Ovary (tissue), 9 donors: ENCODE data around the gene SHISA7. TPM values are rescaled to one million over a fixed set of nuclear protein-coding genes. Genes with fewer than 3 reads are reported as not detected.

ENCODE experiments used
- DNase-seq, 5 donors: peaks; one replicate each; pipeline ENCODE4 v3.0.0-alpha.2; 2019 to 2020
- H3K27ac ChIP-seq, 2 donors: fragments of 200-600 bp; one replicate each; pipeline versions ENCODE4 v1.5.1 to v1.8.0; 2019 to 2022
- H3K27me3 ChIP-seq: fragments of 200-600 bp; one replicate; pipeline ENCODE4 v1.8.0; 2022
- H3K36me3 ChIP-seq: fragments of 200-600 bp; sonication (generic); one replicate; pipeline ENCODE4 v1.5.1; 2019
- H3K4me1 ChIP-seq: one replicate; pipeline ENCODE4 v1.8.1; 2013; ENCODE audit warnings: mild to moderate bottlenecking, moderate library complexity; ENCODE audit not compliant: insufficient read depth
- H3K4me3 ChIP-seq: fragments of 200-600 bp; sonication (generic); one replicate; pipeline ENCODE4 v1.5.1; 2017
- H3K9me3 ChIP-seq, 2 donors: fragments of 200-600 bp in 1 of 2; sonication (generic) in 1 of 2; one replicate each; pipeline versions ENCODE4 v1.5.1 to v1.8.1; 2013 to 2019; ENCODE audit warnings: mild to moderate bottlenecking in 1 of 2, moderate library complexity in 1 of 2
- EP300 ChIP-seq: sonication (generic); formaldehyde crosslinking; IDR thresholded peaks from one replicate; pipeline ENCODE4 v1.6.1; 2017; ENCODE audit warnings: antibody characterized with exemption
- POLR2A ChIP-seq: fragments of 450-650 bp; IDR thresholded peaks from one replicate; pipeline ENCODE4 v1.6.1; 2017; ENCODE audit warnings: antibody characterized with exemption, mild to moderate bottlenecking, moderate library complexity
- WGBS, 3 donors: extraction: QIAGEN DNeasy Blood & Tissue Kit in 1 of 3; methylation state at CpG; one replicate each; pipeline versions ENCODE4 v1.1.5 to v1.1.7; 2013 to 2017; 5-methylcytosine and 5-hydroxymethylcytosine counted together
- intact Hi-C, 4 donors: fragments of 100-400 bp; cut with DNase I; formaldehyde crosslinking; loops; one replicate each; pipeline versions ENCODE4 v1.11.0 to v1.15.1; 2022 to 2023
- polyA plus RNA-seq, 2 donors: library from polyadenylated mRNA; stranded (reverse); fragments of 200-250 nt in 1 of 2; fragments of 350-450 nt in 1 of 2; fragmentation: Illumina TruSeq in 1 of 2; extraction: RNeasy Lipid Tissue Mini Kit (QIAGEN cat#74804) in 1 of 2; gene quantifications; one replicate each; pipeline ENCODE4 v1.2.3, GENCODE V29; 2013 to 2014
- total RNA-seq, 7 donors: library from RNA; depleted of rRNA in 2 of 7; stranded (reverse); fragments of >200 nt in 2 of 7; fragmentation: NEBNext Ultra II Directional in 3 of 7; extraction: Animal tissue kit (Norgen Biotek cat#: 25700) in 3 of 7; gene quantifications; one replicate each; pipeline versions ENCODE4 v1.1.0 to v1.2.4, GENCODE V29; 2016 to 2023
- TF ChIP-seq, protein P1 (sequence below), 3 donors: fragments of 450-650 bp in 2 of 3; fragments of 200-600 bp in 1 of 3; IDR thresholded peaks; one replicate each; pipeline versions ENCODE4 v1.5.1 to v1.8.0; 2016 to 2022; ENCODE audit warnings: antibody characterized with exemption in 3 of 3, mild to moderate bottlenecking in 1 of 3
- donor health status: DM: no; HTN: no; CAD: no; lungs with moderate emphysema.
- donor health status: DM: no; HTN: no; CAD: no.
- donor health status: Bipolar disorder and iron deficiency.
- donor health status: DM: yes; HTN: yes; CAD: no.
- donor health status: DM: no; HTN: no; CAD: no.
- donor health status: DM: yes; HTN: yes; CAD: no.

The SHISA7 gene
- total and polyA plus RNA-seq, 9 donors: not detected

DNA sequence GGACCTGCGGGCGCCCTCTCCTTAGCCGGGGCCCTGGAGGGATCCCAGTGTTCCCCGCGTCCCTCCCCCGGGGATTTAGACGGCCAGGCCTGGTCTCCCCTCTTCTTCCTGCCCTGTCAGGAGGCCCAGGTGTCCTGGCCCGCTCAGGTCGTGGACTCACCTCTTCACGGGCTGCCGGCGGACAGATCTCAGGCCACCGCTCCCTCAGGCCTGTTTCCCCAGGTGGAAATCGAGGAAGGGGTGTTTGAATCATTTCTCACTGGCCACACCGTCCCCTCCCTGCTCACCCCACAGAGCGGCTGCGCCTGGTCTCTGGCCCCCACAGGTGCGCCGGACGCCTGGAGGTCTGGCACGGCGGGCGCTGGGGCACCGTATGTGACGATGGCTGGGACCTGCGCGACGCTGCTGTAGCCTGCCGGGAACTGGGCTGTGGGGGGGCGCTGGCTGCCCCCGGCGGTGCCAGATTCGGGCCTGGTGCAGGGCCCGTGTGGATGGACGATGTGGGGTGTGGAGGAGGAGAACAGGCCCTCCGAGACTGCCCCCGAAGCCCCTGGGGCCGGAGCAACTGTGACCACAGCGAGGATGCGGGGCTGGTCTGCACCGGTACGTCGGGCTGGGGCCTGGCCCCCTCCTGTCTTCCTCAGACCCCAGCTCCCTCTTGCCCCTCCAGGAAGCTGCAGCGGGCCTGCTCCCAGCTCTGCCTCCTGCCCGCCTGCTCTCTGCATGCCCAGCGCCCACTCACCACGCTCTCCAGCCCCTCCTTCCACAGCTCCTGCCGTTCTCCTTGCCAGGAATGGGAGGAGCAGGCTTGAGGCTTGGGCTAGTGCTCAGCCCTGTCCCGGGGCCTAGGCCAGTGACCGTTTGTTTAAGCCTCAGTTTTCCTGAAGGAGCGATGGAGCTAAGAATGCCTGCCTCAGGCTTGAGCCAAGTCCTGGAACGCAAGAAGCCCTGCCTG, 47.7 kb upstream of the SHISA7 start:
- H3K36me3 ChIP-seq: no peaks in the 10 kb centered on the region
- intact Hi-C loops: no loop called here
- peaks cover 28% of the 10 kb centered on the region for H3K4me1 ChIP-seq
- TF ChIP-seq, protein P1, sequence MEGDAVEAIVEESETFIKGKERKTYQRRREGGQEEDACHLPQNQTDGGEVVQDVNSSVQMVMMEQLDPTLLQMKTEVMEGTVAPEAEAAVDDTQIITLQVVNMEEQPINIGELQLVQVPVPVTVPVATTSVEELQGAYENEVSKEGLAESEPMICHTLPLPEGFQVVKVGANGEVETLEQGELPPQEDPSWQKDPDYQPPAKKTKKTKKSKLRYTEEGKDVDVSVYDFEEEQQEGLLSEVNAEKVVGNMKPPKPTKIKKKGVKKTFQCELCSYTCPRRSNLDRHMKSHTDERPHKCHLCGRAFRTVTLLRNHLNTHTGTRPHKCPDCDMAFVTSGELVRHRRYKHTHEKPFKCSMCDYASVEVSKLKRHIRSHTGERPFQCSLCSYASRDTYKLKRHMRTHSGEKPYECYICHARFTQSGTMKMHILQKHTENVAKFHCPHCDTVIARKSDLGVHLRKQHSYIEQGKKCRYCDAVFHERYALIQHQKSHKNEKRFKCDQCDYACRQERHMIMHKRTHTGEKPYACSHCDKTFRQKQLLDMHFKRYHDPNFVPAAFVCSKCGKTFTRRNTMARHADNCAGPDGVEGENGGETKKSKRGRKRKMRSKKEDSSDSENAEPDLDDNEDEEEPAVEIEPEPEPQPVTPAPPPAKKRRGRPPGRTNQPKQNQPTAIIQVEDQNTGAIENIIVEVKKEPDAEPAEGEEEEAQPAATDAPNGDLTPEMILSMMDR (IDR thresholded peaks at IDR 0.05): no peak
- no peak for TF ChIP-seq EP300
- TF ChIP-seq POLR2A: no peak
- 79 to 80% (median 80%) methylated on average over 51 to 52 of the region's 52 CpGs for WGBS, 3 donors
- H3K27me3 ChIP-seq: no peaks in the 10 kb centered on the region
- no peak overlapping the region for H3K4me3 ChIP-seq
- H3K9me3 ChIP-seq: no peaks in the 10 kb centered on the region
- peak in 4 of 5 donors; percentile 48 to 57 (median 51) for DNase-seq
- peak overlapping the region; percentile 45 to 56 for H3K27ac ChIP-seq

DNA sequence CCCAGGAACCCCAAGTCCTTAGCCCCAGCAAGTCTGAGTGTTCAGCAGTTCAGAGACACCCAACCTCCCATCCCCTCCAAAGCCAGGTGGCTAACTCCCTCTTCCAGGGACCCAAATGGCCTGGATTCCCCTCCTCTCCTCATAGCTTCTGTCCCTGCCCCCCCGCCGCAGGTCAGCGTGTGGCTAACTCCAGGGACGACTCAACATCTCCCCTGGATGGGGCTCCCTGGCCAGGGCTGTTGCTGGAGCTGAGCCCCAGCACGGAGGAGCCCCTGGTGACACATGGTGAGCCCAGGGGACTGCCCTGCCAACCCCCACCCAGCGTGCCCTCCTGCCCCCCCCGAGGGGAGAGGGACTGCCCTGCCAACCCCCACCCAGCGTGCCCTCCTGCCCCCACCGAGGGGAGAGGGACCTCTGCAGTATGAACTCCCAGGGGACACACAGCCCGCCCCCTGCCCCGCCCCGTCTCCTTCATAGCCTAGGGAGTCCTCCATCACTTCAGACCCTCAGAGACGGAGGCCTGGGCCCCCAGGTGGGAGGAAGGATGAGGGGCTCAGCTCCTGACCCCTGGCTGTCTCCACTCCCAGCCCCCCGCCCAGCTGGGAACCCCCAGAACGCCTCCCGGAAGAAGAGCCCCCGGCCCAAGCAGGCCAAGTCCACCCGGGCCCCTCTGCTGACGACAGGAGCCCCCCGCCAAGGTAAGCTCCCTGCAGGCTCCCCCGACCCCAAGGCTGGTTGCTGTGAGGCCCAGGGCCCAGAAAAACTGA, 46.8 kb upstream of the SHISA7 start:
- H3K4me3 ChIP-seq: no peak overlapping the region
- intact Hi-C loops: no loop called here
- H3K4me1 ChIP-seq: peaks cover 31% of the 10 kb centered on the region

DNA sequence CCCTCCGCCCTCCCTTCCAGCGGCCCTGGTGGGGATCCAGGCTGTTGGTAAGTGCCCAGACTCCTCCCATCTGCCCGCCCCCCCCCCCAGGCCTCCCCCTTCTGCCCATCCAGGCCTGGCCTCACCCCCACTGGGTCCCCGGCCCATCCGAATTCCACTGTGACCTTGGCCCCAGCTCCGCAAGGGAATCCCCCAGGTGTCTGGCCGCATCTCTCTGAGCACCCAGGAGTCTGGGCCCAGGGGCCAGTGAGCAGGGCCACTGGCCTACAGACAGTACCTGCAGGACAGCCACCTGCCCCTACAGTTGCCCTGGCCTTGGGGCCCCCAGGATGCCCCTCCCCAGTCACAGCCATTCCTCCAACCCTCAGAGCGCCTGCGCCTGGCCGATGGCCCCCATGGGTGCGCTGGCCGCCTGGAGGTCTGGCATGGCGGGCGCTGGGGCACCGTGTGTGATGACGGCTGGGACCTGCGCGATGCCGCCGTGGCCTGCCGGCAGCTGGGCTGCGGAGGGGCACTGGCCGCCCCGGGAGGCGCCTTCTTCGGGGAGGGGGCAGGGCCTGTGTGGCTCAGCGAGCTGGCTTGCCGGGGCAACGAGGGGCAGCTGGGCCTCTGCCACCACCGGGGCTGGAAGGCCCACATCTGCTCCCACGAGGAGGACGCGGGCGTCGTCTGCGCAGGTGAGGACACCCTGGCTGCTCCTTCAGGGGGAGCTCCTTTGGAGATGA, 46.0 kb upstream of the SHISA7 start:
- Histone ChIP-seq H3K27me3 (no peaks in the 10 kb centered on the region), H3K9me3 (no peaks in the 10 kb centered on the region), H3K4me3 (no peak overlapping the region), H3K4me1 (peaks cover 35% of the 10 kb centered on the region), H3K27ac (peak overlapping the region; percentile 79 to 85), H3K36me3 (no peaks in the 10 kb centered on the region)
- intact Hi-C loops: no loop called here
- peak in 4 of 5 donors; percentile 55 to 74 (median 69) for DNase-seq
- WGBS, 3 donors: 70 to 79% (median 78%) methylated on average over 20 to 36 of the region's 36 CpGs
- TF ChIP-seq, protein P1 (IDR thresholded peaks at IDR 0.05): no peak
- TF ChIP-seq EP300 (no peak), POLR2A (no peak)

More for the DNA sequence above, 46.8 kb upstream of the SHISA7 start:
- 75 to 89% (median 81%) methylated on average over 9 to 21 of the region's 21 CpGs for WGBS, 3 donors
- Histone ChIP-seq H3K36me3 (no peaks in the 10 kb centered on the region), H3K27ac (peak overlapping the region; percentile 79 to 85), H3K27me3 (no peaks in the 10 kb centered on the region), H3K9me3 (no peaks in the 10 kb centered on the region)
- peak in 4 of 5 donors; percentile 33 to 62 (median 58) for DNase-seq
- TF ChIP-seq, protein P1 (IDR thresholded peaks at IDR 0.05): no peak
- no peak for TF ChIP-seq EP300
- no peak for TF ChIP-seq POLR2A
